ENCODE measurements around the gene ADNP.
A peak's percentile ranks its signal among the peaks of the same experiment; 100 is the strongest.
"Not testable (repeated sequence)": the region's sequence is repeated elsewhere in the genome, so short reads cannot be mapped to it uniquely, and the experiment has no call there.

ADNP gene

GRCh38 chr20:50931306-50932015 is at the start of gene ADNP:
Gene ADNP (minus strand): TSS chr20:50931437. CDS start chr20:50903996, 27,441 bp downstream.
- peak; percentile 89 for DNase-seq

GRCh38 chr20:50980071-50980681 is 48.9 kb upstream of the ADNP start:
- no peak for DNase-seq

GRCh38 chr20:50978533-50978932 is 47.3 kb upstream of the ADNP start:
- not testable (repeated sequence) for DNase-seq

- no peak for DNase-seq
Observed at GRCh38 chr20:50977066-50978021, 46.1 kb upstream of the ADNP start.

GRCh38 chr20:50975701-50976330 is 44.6 kb upstream of the ADNP start:
- DNase-seq, result no peak

GRCh38 chr20:50969912-50970311 is 38.7 kb upstream of the ADNP start:
- no peak for DNase-seq

GRCh38 chr20:50969435-50969834 is 38.2 kb upstream of the ADNP start:
- no peak for DNase-seq

GRCh38 chr20:50968289-50968688 is 37.1 kb upstream of the ADNP start:
- DNase-seq, result no peak

GRCh38 chr20:50967586-50967985 is 36.3 kb upstream of the ADNP start:
- no peak for DNase-seq

- no peak for DNase-seq
Observed at GRCh38 chr20:50959543-50960126, 28.4 kb upstream of the ADNP start.

- peak; percentile 78 for DNase-seq
Observed at GRCh38 chr20:50958615-50959542, 27.6 kb upstream of the ADNP start, which contains the start of gene MOCS3. Gene MOCS3 (plus strand): TSS chr20:50958818. CDS start chr20:50958843, 25 bp downstream.

- peak; percentile 87 for DNase-seq
Observed at GRCh38 chr20:50957798-50958614, 26.8 kb upstream of the ADNP start, which contains the start of gene DPM1. Gene DPM1 (minus strand): TSS chr20:50958532. CDS start chr20:50958523, 9 bp downstream.

- no peak for DNase-seq
Observed at GRCh38 chr20:50957276-50957675, 26.0 kb upstream of the ADNP start.

GRCh38 chr20:50953821-50954220 is 22.6 kb upstream of the ADNP start:
- DNase-seq, result no peak

GRCh38 chr20:50953196-50953595 is 22.0 kb upstream of the ADNP start:
- no peak for DNase-seq

- DNase-seq, result no peak
Observed at GRCh38 chr20:50948132-50948785, 17.0 kb upstream of the ADNP start.

- no peak for DNase-seq
Observed at GRCh38 chr20:50943069-50943468, 11.8 kb upstream of the ADNP start.

GRCh38 chr20:50933589-50933988 is 2.4 kb upstream of the ADNP start:
- DNase-seq, result no peak

- no peak for DNase-seq
Observed at GRCh38 chr20:50932691-50933280, 1.5 kb upstream of the ADNP start.
